ENCODE results near the gene SLC39A8. TPM values are rescaled to one million over a fixed set of nuclear protein-coding genes. Genes with fewer than 3 reads are reported as not detected.

The SLC39A8 gene
- total RNA-seq, 1 donor from 2014 or later = 211 TPM

GRCh38 chr4:102316585-102316984 is 28.7 kb downstream of the SLC39A8 start:
- no peak for TF ChIP-seq CTCF (IDR thresholded peaks at IDR 0.05; ENCODE audit: unreplicated experiment)
- peaks cover 65% of the 10 kb centered on the region for H3K4me1 Mint-ChIP-seq (ENCODE audit: unreplicated experiment)
- H3K36me3 Mint-ChIP-seq (ENCODE audit: low read depth, unreplicated experiment) = peaks cover 52% of the 10 kb centered on the region
- peak overlapping the region; percentile 53 for H3K4me3 Mint-ChIP-seq (ENCODE audit: unreplicated experiment)
- no peaks in the 10 kb centered on the region for H3K9me3 Mint-ChIP-seq (ENCODE audit: unreplicated experiment)
- DNase-seq (ENCODE audit: low spot score) = no peak
- H3K27ac Mint-ChIP-seq (ENCODE audit: unreplicated experiment) = no peak overlapping the region
- peaks cover 10% of the 10 kb centered on the region for H3K27me3 Mint-ChIP-seq (ENCODE audit: unreplicated experiment)

- peak overlapping the region; percentile 48 for H3K27ac Mint-ChIP-seq (ENCODE audit: unreplicated experiment)
- H3K4me3 Mint-ChIP-seq (ENCODE audit: unreplicated experiment) = no peak overlapping the region
- H3K27me3 Mint-ChIP-seq (ENCODE audit: unreplicated experiment) = peaks cover 7% of the 10 kb centered on the region
Measured at GRCh38 chr4:102315532-102315931, 29.8 kb downstream of the SLC39A8 start.

GRCh38 chr4:102312417-102312816 is 32.9 kb downstream of the SLC39A8 start:
- DNase-seq (ENCODE audit: low spot score) = no peak
- Mint-ChIP-seq H3K4me3 (ENCODE audit: unreplicated experiment) (no peak overlapping the region), H3K36me3 (ENCODE audit: low read depth, unreplicated experiment) (peaks cover 46% of the 10 kb centered on the region), H3K27me3 (ENCODE audit: unreplicated experiment) (peaks cover 6% of the 10 kb centered on the region), H3K4me1 (ENCODE audit: unreplicated experiment) (peaks cover 62% of the 10 kb centered on the region), H3K27ac (ENCODE audit: unreplicated experiment) (peak overlapping the region; percentile 89), H3K9me3 (ENCODE audit: unreplicated experiment) (no peaks in the 10 kb centered on the region)
- no peak for TF ChIP-seq CTCF (IDR thresholded peaks at IDR 0.05; ENCODE audit: unreplicated experiment)

More at GRCh38 chr4:102315532-102315931, 29.8 kb downstream of the SLC39A8 start:
- Mint-ChIP-seq H3K36me3 (ENCODE audit: low read depth, unreplicated experiment) (peaks cover 49% of the 10 kb centered on the region), H3K4me1 (ENCODE audit: unreplicated experiment) (peaks cover 58% of the 10 kb centered on the region), H3K9me3 (ENCODE audit: unreplicated experiment) (no peaks in the 10 kb centered on the region)
- no peak for TF ChIP-seq CTCF (IDR thresholded peaks at IDR 0.05; ENCODE audit: unreplicated experiment)
- DNase-seq (ENCODE audit: low spot score) = no peak

- H3K27ac Mint-ChIP-seq (ENCODE audit: unreplicated experiment) = peak overlapping the region; percentile 89
- H3K36me3 Mint-ChIP-seq (ENCODE audit: low read depth, unreplicated experiment) = peaks cover 43% of the 10 kb centered on the region
- DNase-seq (ENCODE audit: low spot score) = no peak
Measured at GRCh38 chr4:102311912-102312311, 33.4 kb downstream of the SLC39A8 start.

GRCh38 chr4:102311407-102311806 is 33.9 kb downstream of the SLC39A8 start:
- Mint-ChIP-seq H3K9me3 (ENCODE audit: unreplicated experiment) (no peaks in the 10 kb centered on the region), H3K4me3 (ENCODE audit: unreplicated experiment) (no peak overlapping the region), H3K4me1 (ENCODE audit: unreplicated experiment) (peaks cover 59% of the 10 kb centered on the region), H3K27ac (ENCODE audit: unreplicated experiment) (no peak overlapping the region), H3K27me3 (ENCODE audit: unreplicated experiment) (peaks cover 6% of the 10 kb centered on the region), H3K36me3 (ENCODE audit: low read depth, unreplicated experiment) (peaks cover 39% of the 10 kb centered on the region)
- DNase-seq (ENCODE audit: low spot score) = no peak
- no peak for TF ChIP-seq CTCF (IDR thresholded peaks at IDR 0.05; ENCODE audit: unreplicated experiment)

More at GRCh38 chr4:102311912-102312311, 33.4 kb downstream of the SLC39A8 start:
- no peaks in the 10 kb centered on the region for H3K9me3 Mint-ChIP-seq (ENCODE audit: unreplicated experiment)
- H3K4me1 Mint-ChIP-seq (ENCODE audit: unreplicated experiment) = peaks cover 60% of the 10 kb centered on the region
- peaks cover 6% of the 10 kb centered on the region for H3K27me3 Mint-ChIP-seq (ENCODE audit: unreplicated experiment)
- no peak for TF ChIP-seq CTCF (IDR thresholded peaks at IDR 0.05; ENCODE audit: unreplicated experiment)
- no peak overlapping the region for H3K4me3 Mint-ChIP-seq (ENCODE audit: unreplicated experiment)

All from endothelial cell (in vitro differentiated cells).